Measurements from ENCODE around the gene FLRT1.

Gene FLRT1

GRCh38 chr11:64052938-64053622 lies 17.3 kb downstream of the FLRT1 start:
- no peak overlapping the region for H4K12ac ChIP-seq (ENCODE audit: low read depth, low read length)
- H4K91ac ChIP-seq (ENCODE audit: low read depth, low read length): no peak overlapping the region
- H2BK5ac ChIP-seq (ENCODE audit: low read depth, low read length, poor library complexity): no peak overlapping the region
- no peak overlapping the region for H3K23ac ChIP-seq (ENCODE audit: low read length)
- no peak overlapping the region for H3K9ac ChIP-seq (ENCODE audit: low read length)
- H2AK5ac ChIP-seq (ENCODE audit: low read length): no peak overlapping the region
- H3K27me3 ChIP-seq (ENCODE audit: insufficient read depth, low read length): no peaks in the 10 kb centered on the region
- no peaks in the 10 kb centered on the region for H3K9me3 ChIP-seq (ENCODE audit: insufficient read depth, low read depth, low read length)
- no peaks in the 10 kb centered on the region for H3K36me3 ChIP-seq (ENCODE audit: control insufficient read depth in 1 of 2, insufficient read depth in 2 of 2, low read length in 2 of 2)
- no peak overlapping the region for H3K4ac ChIP-seq (ENCODE audit: low read depth, low read length)
- H3K79me2 ChIP-seq (ENCODE audit: control insufficient read depth, insufficient read depth, low read length, poor library complexity): no peaks in the 10 kb centered on the region
- no peak overlapping the region for H3K4me3 ChIP-seq (ENCODE audit: low read depth, low read length)
- no CpG with 5 or more reads among the region's 11 CpGs for WGBS (ENCODE audit: extremely low coverage, insufficient coverage, insufficient read length)
- no peak overlapping the region for H3K4me2 ChIP-seq (ENCODE audit: low read length)
- H3K4me1 ChIP-seq (ENCODE audit: control insufficient read depth in 1 of 2, insufficient read depth in 2 of 2, low read length in 2 of 2): peaks cover 0 to 2% of the 10 kb centered on the region in 2 experiments
- no peak overlapping the region for H3K27ac ChIP-seq (ENCODE audit: low read depth, low read length)
- H2BK120ac ChIP-seq (ENCODE audit: insufficient read depth, low read length, poor library complexity): no peak overlapping the region
- no peak overlapping the region for H2AFZ ChIP-seq (ENCODE audit: insufficient read depth, low read length, poor library complexity)
- H3K79me1 ChIP-seq (ENCODE audit: low read length): no peaks in the 10 kb centered on the region
- H2BK12ac ChIP-seq (ENCODE audit: low read length): no peak overlapping the region
- no peak for DNase-seq
- no peak overlapping the region for H3K14ac ChIP-seq (ENCODE audit: low read length)
- H4K8ac ChIP-seq (ENCODE audit: low read depth, low read length): no peak overlapping the region
- no peak overlapping the region for H3K18ac ChIP-seq (ENCODE audit: low read length)

GRCh38 chr11:64053699-64054098 lies 18.0 kb downstream of the FLRT1 start:
- H3K4me3 ChIP-seq (ENCODE audit: low read depth, low read length): no peak overlapping the region
- no peaks in the 10 kb centered on the region for H3K79me1 ChIP-seq (ENCODE audit: low read length)
- no peaks in the 10 kb centered on the region for H3K27me3 ChIP-seq (ENCODE audit: insufficient read depth, low read length)
- no peak overlapping the region for H3K27ac ChIP-seq (ENCODE audit: low read depth, low read length)
- H2AFZ ChIP-seq (ENCODE audit: insufficient read depth, low read length, poor library complexity): no peak overlapping the region
- no peak overlapping the region for H4K8ac ChIP-seq (ENCODE audit: low read depth, low read length)
- H3K23ac ChIP-seq (ENCODE audit: low read length): no peak overlapping the region
- WGBS (ENCODE audit: extremely low coverage, insufficient coverage, insufficient read length): no CpG with 5 or more reads among the region's 15 CpGs
- no peak overlapping the region for H3K4ac ChIP-seq (ENCODE audit: low read depth, low read length)
- H3K4me2 ChIP-seq (ENCODE audit: low read length): no peak overlapping the region
- no peak overlapping the region for H4K91ac ChIP-seq (ENCODE audit: low read depth, low read length)
- H3K9ac ChIP-seq (ENCODE audit: low read length): no peak overlapping the region
- no peak overlapping the region for H2BK12ac ChIP-seq (ENCODE audit: low read length)
- no peak for DNase-seq
- no peak overlapping the region for H3K14ac ChIP-seq (ENCODE audit: low read length)
- H4K12ac ChIP-seq (ENCODE audit: low read depth, low read length): no peak overlapping the region
- no peaks in the 10 kb centered on the region for H3K36me3 ChIP-seq (ENCODE audit: control insufficient read depth in 1 of 2, insufficient read depth in 2 of 2, low read length in 2 of 2)
- H3K4me1 ChIP-seq (ENCODE audit: control insufficient read depth in 1 of 2, insufficient read depth in 2 of 2, low read length in 2 of 2): peaks cover 0 to 2% of the 10 kb centered on the region in 2 experiments
- no peak overlapping the region for H2BK5ac ChIP-seq (ENCODE audit: low read depth, low read length, poor library complexity)
- H3K79me2 ChIP-seq (ENCODE audit: control insufficient read depth, insufficient read depth, low read length, poor library complexity): no peaks in the 10 kb centered on the region
- H2AK5ac ChIP-seq (ENCODE audit: low read length): no peak overlapping the region
- H3K18ac ChIP-seq (ENCODE audit: low read length): no peak overlapping the region
- H2BK120ac ChIP-seq (ENCODE audit: insufficient read depth, low read length, poor library complexity): no peak overlapping the region
- no peaks in the 10 kb centered on the region for H3K9me3 ChIP-seq (ENCODE audit: insufficient read depth, low read depth, low read length)

GRCh38 chr11:64055077-64055476 lies 19.3 kb downstream of the FLRT1 start:
- Histone ChIP-seq H2BK5ac (ENCODE audit: low read depth, low read length, poor library complexity) (no peak overlapping the region), H4K8ac (ENCODE audit: low read depth, low read length) (no peak overlapping the region), H3K23ac (ENCODE audit: low read length) (no peak overlapping the region), H2AK5ac (ENCODE audit: low read length) (no peak overlapping the region), H3K27ac (ENCODE audit: low read depth, low read length) (no peak overlapping the region), H3K14ac (ENCODE audit: low read length) (no peak overlapping the region), H3K4me1 (ENCODE audit: control insufficient read depth in 1 of 2, insufficient read depth in 2 of 2, low read length in 2 of 2) (peaks cover 0 to 2% of the 10 kb centered on the region in 2 experiments), H3K79me2 (ENCODE audit: control insufficient read depth, insufficient read depth, low read length, poor library complexity) (no peaks in the 10 kb centered on the region), H3K9ac (ENCODE audit: low read length) (no peak overlapping the region), H3K4me3 (ENCODE audit: low read depth, low read length) (no peak overlapping the region), H3K18ac (ENCODE audit: low read length) (no peak overlapping the region), H2BK120ac (ENCODE audit: insufficient read depth, low read length, poor library complexity) (no peak overlapping the region), H2BK12ac (ENCODE audit: low read length) (no peak overlapping the region), H4K12ac (ENCODE audit: low read depth, low read length) (no peak overlapping the region), H3K4me2 (ENCODE audit: low read length) (no peak overlapping the region), H2AFZ (ENCODE audit: insufficient read depth, low read length, poor library complexity) (no peak overlapping the region), H4K91ac (ENCODE audit: low read depth, low read length) (no peak overlapping the region), H3K36me3 (ENCODE audit: control insufficient read depth in 1 of 2, insufficient read depth in 2 of 2, low read length in 2 of 2) (no peaks in the 10 kb centered on the region), H3K79me1 (ENCODE audit: low read length) (no peaks in the 10 kb centered on the region), H3K4ac (ENCODE audit: low read depth, low read length) (no peak overlapping the region), H3K9me3 (ENCODE audit: insufficient read depth, low read depth, low read length) (peaks cover 1% of the 10 kb centered on the region), H3K27me3 (ENCODE audit: insufficient read depth, low read length) (peaks cover 1% of the 10 kb centered on the region)
- WGBS (ENCODE audit: extremely low coverage, insufficient coverage, insufficient read length): no CpG with 5 or more reads among the region's 8 CpGs
- no peak for DNase-seq

DNA sequence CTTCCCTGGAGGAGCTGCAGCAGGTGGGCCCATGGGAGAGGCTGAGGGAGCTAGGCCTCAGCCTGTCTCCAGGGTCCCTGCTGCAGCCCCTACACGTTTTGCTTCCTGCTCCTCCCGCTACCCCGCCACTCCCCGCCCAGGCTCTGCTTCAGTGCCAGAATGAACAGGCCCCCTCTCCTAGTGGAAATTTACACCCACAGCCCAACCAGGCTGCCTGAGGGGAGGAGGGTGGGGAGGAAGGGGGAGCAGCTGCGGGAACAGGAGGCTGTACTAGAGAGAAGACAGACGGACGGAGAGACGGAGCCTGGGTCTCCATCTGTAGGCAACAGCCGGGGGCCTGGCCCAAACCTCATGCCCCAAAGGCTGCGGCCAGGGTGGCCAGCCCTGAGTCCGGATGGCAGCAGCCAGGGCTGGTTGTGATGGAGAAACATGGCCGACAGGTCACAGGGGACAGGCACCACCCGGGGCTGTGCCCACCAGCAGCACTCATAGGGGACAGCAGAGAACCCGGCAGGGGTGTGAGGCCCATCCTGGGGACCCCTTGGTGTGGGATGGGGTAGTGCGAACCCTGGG lies 20.6 kb downstream of the FLRT1 start:
- no peak overlapping the region for H2AK5ac ChIP-seq (ENCODE audit: low read length)
- no peak overlapping the region for H2AFZ ChIP-seq (ENCODE audit: insufficient read depth, low read length, poor library complexity)
- H3K4me2 ChIP-seq (ENCODE audit: low read length): no peak overlapping the region
- no peaks in the 10 kb centered on the region for H3K79me1 ChIP-seq (ENCODE audit: low read length)
- no peak overlapping the region for H4K8ac ChIP-seq (ENCODE audit: low read depth, low read length)
- H3K18ac ChIP-seq (ENCODE audit: low read length): no peak overlapping the region
- no peak overlapping the region for H3K27ac ChIP-seq (ENCODE audit: low read depth, low read length)
- no peak overlapping the region for H3K14ac ChIP-seq (ENCODE audit: low read length)
- peaks cover 0 to 6% of the 10 kb centered on the region in 2 experiments for H3K4me1 ChIP-seq (ENCODE audit: control insufficient read depth in 1 of 2, insufficient read depth in 2 of 2, low read length in 2 of 2)
- H3K36me3 ChIP-seq (ENCODE audit: control insufficient read depth in 1 of 2, insufficient read depth in 2 of 2, low read length in 2 of 2): no peaks in the 10 kb centered on the region
- H2BK120ac ChIP-seq (ENCODE audit: insufficient read depth, low read length, poor library complexity): no peak overlapping the region
- H4K91ac ChIP-seq (ENCODE audit: low read depth, low read length): no peak overlapping the region
- H2BK5ac ChIP-seq (ENCODE audit: low read depth, low read length, poor library complexity): no peak overlapping the region
- no peaks in the 10 kb centered on the region for H3K79me2 ChIP-seq (ENCODE audit: control insufficient read depth, insufficient read depth, low read length, poor library complexity)
- no peak overlapping the region for H3K4me3 ChIP-seq (ENCODE audit: low read depth, low read length)
- no peak overlapping the region for H4K12ac ChIP-seq (ENCODE audit: low read depth, low read length)
- H2BK12ac ChIP-seq (ENCODE audit: low read length): no peak overlapping the region
- peaks cover 13% of the 10 kb centered on the region for H3K27me3 ChIP-seq (ENCODE audit: insufficient read depth, low read length)
- no peak for DNase-seq
- H3K23ac ChIP-seq (ENCODE audit: low read length): no peak overlapping the region
- WGBS (ENCODE audit: extremely low coverage, insufficient coverage, insufficient read length): no CpG with 5 or more reads among the region's 15 CpGs
- no peak overlapping the region for H3K9ac ChIP-seq (ENCODE audit: low read length)
- H3K4ac ChIP-seq (ENCODE audit: low read depth, low read length): no peak overlapping the region
- H3K9me3 ChIP-seq (ENCODE audit: insufficient read depth, low read depth, low read length): peaks cover 1% of the 10 kb centered on the region
